ENCODE data around the gene FOXN3.

GRCh38 chr14:89289477-89289876, 127.6 kb downstream of the FOXN3 start:
- TF ChIP-seq EZH2 (IDR thresholded peaks at IDR 0.05; ENCODE audit: insufficient read depth, low read length) (no peak), CTCF (IDR thresholded peaks at IDR 0.05; ENCODE audit: insufficient read depth, low read depth, low read length) (no peak)

Measured in astrocyte (in vitro differentiated cells and primary cell).